Activated CD4-positive, alpha-beta T cell treated with anti-CD3 and anti-CD28 coated beads for 1 hour (primary cell): ENCODE results near the gene MTARC2.
"Not testable (repeated sequence)": the region's sequence is repeated elsewhere in the genome, so short reads cannot be mapped to it uniquely, and the experiment has no call there.

ENCODE experiments used
- DNase-seq: peaks from one replicate; pipeline ENCODE4 v3.0.0-alpha.2; 2020

Gene MTARC2

GRCh38 chr1:220732621-220733020, 15.5 kb upstream of the MTARC2 start:
- DNase-seq: no peak

- DNase-seq: peak; percentile 56
These were observed 15.0 kb upstream of the MTARC2 start for GRCh38 chr1:220733086-220733601.

GRCh38 chr1:220734571-220735326, 13.4 kb upstream of the MTARC2 start:
- DNase-seq: no peak

GRCh38 chr1:220736283-220736682, 11.8 kb upstream of the MTARC2 start:
- not testable (repeated sequence) for DNase-seq

GRCh38 chr1:220741349-220741748, 6.8 kb upstream of the MTARC2 start:
- DNase-seq: no peak

GRCh38 chr1:220741825-220742224, 6.3 kb upstream of the MTARC2 start:
- DNase-seq: no peak

GRCh38 chr1:220742520-220742919, 5.6 kb upstream of the MTARC2 start:
- DNase-seq: no peak

GRCh38 chr1:220746851-220747250, 1.3 kb upstream of the MTARC2 start:
- DNase-seq: no peak

- no peak for DNase-seq
These were observed 559 bp upstream of the MTARC2 start for GRCh38 chr1:220747437-220748088.

- DNase-seq: no peak
These were observed 814 bp downstream of the MTARC2 start for GRCh38 chr1:220748936-220749335.

GRCh38 chr1:220750131-220750515, 2.0 kb downstream of the MTARC2 start:
- DNase-seq: no peak

GRCh38 chr1:220751111-220751510, 3.0 kb downstream of the MTARC2 start:
- DNase-seq: no peak

- no peak for DNase-seq
These were observed 6.2 kb downstream of the MTARC2 start for GRCh38 chr1:220754212-220754917.

GRCh38 chr1:220754918-220755295, 6.8 kb downstream of the MTARC2 start:
- no peak for DNase-seq

- no peak for DNase-seq
These were observed 7.2 kb downstream of the MTARC2 start for GRCh38 chr1:220755309-220755708.

GRCh38 chr1:220757441-220757840, 9.3 kb downstream of the MTARC2 start:
- no peak for DNase-seq

GRCh38 chr1:220759147-220759546, 11.0 kb downstream of the MTARC2 start:
- DNase-seq: no peak

- DNase-seq: no peak
These were observed 13.7 kb downstream of the MTARC2 start for GRCh38 chr1:220761688-220762427.

GRCh38 chr1:220764757-220765156, 16.6 kb downstream of the MTARC2 start:
- DNase-seq: no peak

GRCh38 chr1:220767312-220768125, 19.4 kb downstream of the MTARC2 start:
- no peak for DNase-seq

GRCh38 chr1:220768126-220768601, 20.0 kb downstream of the MTARC2 start:
- no peak for DNase-seq

- DNase-seq: no peak
These were observed 21.1 kb downstream of the MTARC2 start for GRCh38 chr1:220769205-220769604.
